HepG2 (cell line): ENCODE results near the gene MCF2L. TPM values are rescaled to one million over a fixed set of nuclear protein-coding genes. Genes with fewer than 3 reads are reported as not detected.

ENCODE experiments used
- ATAC-seq: fragments of 200-7000 bp; cut with Tn5 transposase; 3 replicates; pipeline ENCODE4 v1.9.1; 2020; ENCODE audit warnings: mild to moderate bottlenecking, moderate library complexity
- BruUV-seq: library from RNA; stranded (reverse); fragments of 400-500 nt; replicated peaks from 2 replicates; lab custom pipeline; 2021; lab: Mats Ljungman, UMichigan
- CTCF ChIA-PET: fragments of 300-600 bp; formaldehyde crosslinking; extraction: SDS; loops from one replicate; lab custom pipeline; 2021; ENCODE audit warnings: low total read pairs, inconsistent platforms, low intra/inter-chr PET ratio; lab: Yijun Ruan, JAX
- POLR2A ChIA-PET: fragments of 350-600 bp; sonication (Branson Sonifier 250); formaldehyde crosslinking; loops from one replicate; lab custom pipeline; 2020; ENCODE audit warnings: antibody characterized with exemption, inconsistent platforms; lab: Yijun Ruan, JAX
- DNase-seq: peaks from one replicate; pipeline ENCODE4 v3.0.0-alpha.2; 2015; ENCODE audit warnings: low spot score
- FAIRE-seq: peaks from 3 replicates; lab custom pipeline; 2011; peaks lifted over from hg19 to GRCh38; lab: Jason Lieb, UNC
- H2AFZ ChIP-seq: one replicate; pipeline ENCODE4 v1.6.1; 2011; ENCODE audit warnings: low read length, inconsistent platforms
- H3K27ac ChIP-seq: fragments of 300-600 bp; 3 replicates; pipeline ENCODE4 v1.8.0; 2011; ENCODE audit warnings: mixed run types, mild to moderate bottlenecking, mixed read lengths, low read length, inconsistent platforms; ENCODE audit not compliant: insufficient read depth; ENCODE audit errors: extremely low read length
- H3K27me3 ChIP-seq, 2 experiments: fragments of 200-600 bp in 1 of 2; 2 replicates in 1 of 2; 3 replicates in 1 of 2; pipeline versions ENCODE4 v1.6.0 to v1.8.0; 2011; ENCODE audit warnings: low read length in 2 of 2, mild to moderate bottlenecking in 2 of 2, moderate library complexity in 2 of 2, inconsistent platforms in 1 of 2; ENCODE audit not compliant: insufficient read depth in 2 of 2, control insufficient read depth in 1 of 2
- H3K36me3 ChIP-seq, 2 experiments: fragments of 200-600 bp in 1 of 2; replicated peaks in 1 of 2; 2 replicates in 1 of 2; 3 replicates in 1 of 2; pipeline versions ENCODE4 v1.5.1 to v1.8.0; 2011; ENCODE audit warnings: low read length in 2 of 2, inconsistent platforms in 1 of 2; ENCODE audit not compliant: insufficient read depth in 2 of 2, control insufficient read depth in 1 of 2
- H3K4me1 ChIP-seq: 2 replicates; pipeline ENCODE4 v1.5.1; 2012; ENCODE audit warnings: low read length, inconsistent platforms; ENCODE audit not compliant: insufficient read depth
- H3K4me2 ChIP-seq: 2 replicates; pipeline ENCODE4 v1.6.0; 2011; ENCODE audit warnings: low read depth, low read length, inconsistent platforms
- H3K4me3 ChIP-seq, 3 experiments: fragments of 200-600 bp in 1 of 3; sonication (generic), shearing (Covaris generic) in 1 of 3; replicated peaks in 1 of 3; 2 replicates each; pipeline ENCODE4 v1.5.1; 2011 to 2016; ENCODE audit warnings: low read length in 3 of 3, inconsistent platforms in 2 of 3, low read depth in 2 of 3, mild to moderate bottlenecking in 2 of 3, control low read depth in 1 of 3, mixed read lengths in 1 of 3; ENCODE audit not compliant: insufficient read depth in 1 of 3
- H3K79me2 ChIP-seq: one replicate; pipeline ENCODE4 v1.6.1; 2011; ENCODE audit warnings: low read length, inconsistent platforms; ENCODE audit not compliant: insufficient read depth
- H3K9ac ChIP-seq: 2 replicates; pipeline ENCODE4 v1.6.0; 2011; ENCODE audit warnings: mild to moderate bottlenecking, low read depth, low read length, inconsistent platforms; ENCODE audit not compliant: insufficient read depth
- H3K9me3 ChIP-seq: 2 replicates; pipeline ENCODE4 v1.5.1; 2012; ENCODE audit warnings: mild to moderate bottlenecking, low read length
- H4K20me1 ChIP-seq: 2 replicates; pipeline ENCODE4 v1.6.0; 2011; ENCODE audit warnings: inconsistent platforms, mild to moderate bottlenecking, low read length, moderate library complexity; ENCODE audit not compliant: insufficient read depth
- CBX1 ChIP-seq: IDR thresholded peaks from one replicate; pipeline ENCODE4 v1.6.1; 2016; ENCODE audit warnings: antibody characterized with exemption, low read depth
- DNMT1 ChIP-seq: sonication (generic); formaldehyde crosslinking; IDR thresholded peaks from 2 replicates; pipeline ENCODE4 v1.5.1; 2020; ENCODE audit warnings: mild to moderate bottlenecking, missing genetic modification reagents
- HCFC1 ChIP-seq: fragments of 150-350 bp; IDR thresholded peaks from 2 replicates; pipeline ENCODE4 v1.6.1; 2014; ENCODE audit warnings: low read depth, low read length
- KMT2B ChIP-seq: IDR thresholded peaks from 2 replicates; pipeline ENCODE4 v1.6.1; 2016; ENCODE audit warnings: missing genetic modification reagents, missing compliant biosample characterization
- POGZ ChIP-seq: sonication (generic); formaldehyde crosslinking; IDR thresholded peaks from 2 replicates; pipeline ENCODE4 v1.4.0; 2020; ENCODE audit warnings: mild to moderate bottlenecking, missing genetic modification reagents
- SP1 ChIP-seq, 2 experiments: fragments of 450-650 bp in 1 of 2; sonication (generic) in 1 of 2; formaldehyde crosslinking in 1 of 2; IDR thresholded peaks; 2 replicates each; pipeline versions ENCODE4 v1.4.0 to v1.6.1; 2016 to 2020; ENCODE audit warnings: missing genetic modification reagents in 1 of 2
- SRY ChIP-seq: sonication (generic); formaldehyde crosslinking; IDR thresholded peaks from 2 replicates; pipeline ENCODE4 v1.8.0; 2022; ENCODE audit warnings: mild to moderate bottlenecking, missing genetic modification reagents
- ZFP37 ChIP-seq: sonication (generic); formaldehyde crosslinking; IDR thresholded peaks from 2 replicates; pipeline ENCODE4 v1.4.0; 2020; ENCODE audit warnings: missing genetic modification reagents, borderline replicate concordance
- ZNF326 ChIP-seq: sonication (generic); formaldehyde crosslinking; IDR thresholded peaks from 2 replicates; pipeline ENCODE4 v1.4.0; 2020; ENCODE audit warnings: missing genetic modification reagents, borderline replicate concordance
- ZNF335 ChIP-seq: sonication (generic); formaldehyde crosslinking; IDR thresholded peaks from 2 replicates; pipeline ENCODE4 v1.4.0; 2020; ENCODE audit warnings: missing genetic modification reagents
- WGBS: methylation state at CpG from one replicate; pipeline ENCODE4 v1.1.6; 2017; ENCODE audit warnings: low lambda C conversion rate; 5-methylcytosine and 5-hydroxymethylcytosine counted together
- in situ Hi-C: cut with HindIII; loops from 2 replicates; pipeline ENCODE4 v1.10.0; 2017; ENCODE audit warnings: low pct_unique_long_range_greater_than_20kb; ENCODE audit not compliant: extremely low pct_ligation_motif_present
- intact Hi-C: fragments of 100-400 bp; cut with micrococcal nuclease; formaldehyde crosslinking; loops from one replicate; pipeline ENCODE4 v1.10.0; 2022; ENCODE audit not compliant: unreplicated experiment
- polyA plus RNA-seq, 8 experiments: library from polyadenylated mRNA; depleted of rRNA in 3 of 8; stranded (reverse) in 7 of 8; unstranded in 1 of 8; fragments of >200 nt; fragmentation: Illumina TruSeq in 4 of 8; extraction: Trizol in 4 of 8; gene quantifications; 2 replicates each; pipeline versions ENCODE4 v1.2.1 to v1.2.3, GENCODE V29; 2011 to 2016; ENCODE audit warnings: low read depth in 4 of 8, missing spikeins in 1 of 8, mixed read lengths in 1 of 8; ENCODE audit not compliant: insufficient read depth in 1 of 8
- total RNA-seq, 5 experiments: library from RNA; depleted of rRNA; stranded (reverse); fragments of >200 nt; fragmentation: Illumina TruSeq; extraction: Trizol; gene quantifications; 2 replicates each; pipeline ENCODE4 v1.2.3, GENCODE V29; 2016; ENCODE audit warnings: low read depth in 1 of 5
- TF ChIP-seq, protein P1 (sequence below): sonication (generic); formaldehyde crosslinking; IDR thresholded peaks from 2 replicates; pipeline ENCODE4 v1.8.0; 2022; ENCODE audit warnings: mild to moderate bottlenecking, missing genetic modification reagents, moderate library complexity
- TF ChIP-seq, protein P2 (sequence below): sonication (generic); formaldehyde crosslinking; IDR thresholded peaks from 2 replicates; pipeline ENCODE4 v1.8.1; 2023; ENCODE audit warnings: mild to moderate bottlenecking, inconsistent platforms, moderate library complexity, missing genetic modification reagents, borderline replicate concordance
- TF ChIP-seq, protein P3 (sequence below): sonication (generic); formaldehyde crosslinking; conservative IDR thresholded peaks from 2 replicates; pipeline ENCODE4 v1.8.0; 2022; ENCODE audit warnings: missing genetic modification reagents

Gene MCF2L
- total and polyA plus RNA-seq, 2 of the 13 experiments (the other 11 are each of a cell fraction or from before 2014, with no cell fraction given) = 19.4 to 28.4 TPM

DNA sequence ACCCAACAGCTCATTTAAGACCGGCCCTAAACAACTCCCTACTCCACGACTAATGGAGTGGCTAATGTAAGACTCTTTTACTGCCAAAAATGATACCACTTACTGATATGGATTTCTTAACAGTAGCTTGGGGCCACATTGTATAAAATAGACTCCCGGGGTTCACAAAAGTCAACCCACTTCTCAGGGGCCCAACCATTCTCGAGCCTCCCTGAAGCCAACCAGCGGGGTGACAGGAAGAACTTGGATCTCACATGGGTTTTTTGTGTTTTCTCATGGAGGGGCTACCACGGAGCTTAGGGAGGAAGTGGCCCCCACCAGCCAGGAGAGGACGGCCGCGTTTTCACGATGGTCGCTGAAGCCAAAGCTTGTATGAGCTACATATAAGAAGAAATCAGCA, 8.1 kb downstream of the MCF2L start:
- intact Hi-C loops (no loop called here), in situ Hi-C loops (no loop called here)
- TF ChIP-seq SP1 (IDR thresholded peaks at IDR 0.05) (no peak), SP1 (CRISPR knock-in tag; IDR thresholded peaks at IDR 0.05) (no peak), ZNF335 (no peak), SRY (CRISPR knock-in tag) (no peak), DNMT1 (CRISPR knock-in tag) (no peak), KMT2B (no peak)
- TF ChIP-seq, protein P1, sequence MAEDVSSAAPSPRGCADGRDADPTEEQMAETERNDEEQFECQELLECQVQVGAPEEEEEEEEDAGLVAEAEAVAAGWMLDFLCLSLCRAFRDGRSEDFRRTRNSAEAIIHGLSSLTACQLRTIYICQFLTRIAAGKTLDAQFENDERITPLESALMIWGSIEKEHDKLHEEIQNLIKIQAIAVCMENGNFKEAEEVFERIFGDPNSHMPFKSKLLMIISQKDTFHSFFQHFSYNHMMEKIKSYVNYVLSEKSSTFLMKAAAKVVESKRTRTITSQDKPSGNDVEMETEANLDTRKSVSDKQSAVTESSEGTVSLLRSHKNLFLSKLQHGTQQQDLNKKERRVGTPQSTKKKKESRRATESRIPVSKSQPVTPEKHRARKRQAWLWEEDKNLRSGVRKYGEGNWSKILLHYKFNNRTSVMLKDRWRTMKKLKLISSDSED = no peak
- H3K4me1 ChIP-seq = 0 out of 2 replicates have a peak, but pooled peaks cover 2% of the 10 kb centered on the region
- 94% methylated on average over 11 of the region's 11 CpGs for WGBS
- no peaks in the 10 kb centered on the region for H4K20me1 ChIP-seq
- H3K9me3 ChIP-seq = no peaks in the 10 kb centered on the region
- H3K9ac ChIP-seq = no peak overlapping the region
- H3K36me3 ChIP-seq = peaks cover 3 to 9% of the 10 kb centered on the region in 2 experiments; a peak in 3 of 5 replicates
- no peak overlapping the region for H3K4me3 ChIP-seq
- ATAC-seq (no peak), FAIRE-seq (no peak), DNase-seq (no peak)
- no peak overlapping the region for H3K4me2 ChIP-seq
- no peak overlapping the region for H3K27ac ChIP-seq
- BruUV-seq = no TSS peak
- CTCF ChIA-PET = no interaction called here
- no peak overlapping the region for H2AFZ ChIP-seq
- no peaks in the 10 kb centered on the region for H3K27me3 ChIP-seq
- POLR2A ChIA-PET = no interaction called here
- peaks cover 5% of the 10 kb centered on the region for H3K79me2 ChIP-seq

DNA sequence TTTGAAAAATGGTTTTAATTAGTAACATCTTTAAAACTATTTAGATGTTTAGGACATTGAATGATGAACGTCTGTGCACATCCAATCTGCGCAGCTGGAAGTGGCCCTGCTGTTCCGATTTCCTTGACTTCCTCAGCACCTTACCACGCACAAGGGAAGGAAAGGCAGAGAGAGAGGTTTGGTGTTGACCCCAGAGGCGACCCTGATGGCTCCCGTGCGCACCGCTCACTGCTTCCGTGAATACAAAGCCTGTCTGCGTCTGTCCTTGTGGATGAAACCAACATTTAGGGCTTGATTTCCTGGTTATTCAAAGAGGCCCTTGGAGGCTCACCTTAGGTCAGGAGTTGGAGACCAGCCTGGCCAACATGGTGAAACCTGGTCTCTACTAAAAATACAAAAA, 8.5 kb downstream of the MCF2L start:
- POLR2A ChIA-PET = no interaction called here
- H3K36me3 ChIP-seq = peaks cover 3 to 9% of the 10 kb centered on the region in 2 experiments; a peak in 3 of 5 replicates
- no peak overlapping the region for H3K27ac ChIP-seq
- no peak for DNase-seq
- FAIRE-seq = no peak
- H3K27me3 ChIP-seq = no peaks in the 10 kb centered on the region
- no peak overlapping the region for H3K4me2 ChIP-seq
- in situ Hi-C loops = no loop called here
- intact Hi-C loops = no loop called here
- no TSS peak for BruUV-seq
- H3K9me3 ChIP-seq = no peaks in the 10 kb centered on the region
- CTCF ChIA-PET = no interaction called here
- no peak overlapping the region for H3K9ac ChIP-seq
- 97% methylated on average over 10 of the region's 10 CpGs for WGBS
- no peak overlapping the region for H3K4me3 ChIP-seq
- H3K79me2 ChIP-seq = peaks cover under 1% of the 10 kb centered on the region
- no peaks in the 10 kb centered on the region for H3K4me1 ChIP-seq
- H4K20me1 ChIP-seq = no peaks in the 10 kb centered on the region
- ATAC-seq = no peak
- H2AFZ ChIP-seq = no peak overlapping the region
- no peak for TF ChIP-seq SP1 (IDR thresholded peaks at IDR 0.05)
- no peak for TF ChIP-seq SP1 (CRISPR knock-in tag; IDR thresholded peaks at IDR 0.05)
- no peak for TF ChIP-seq CBX1
- TF ChIP-seq ZFP37 = no peak
- no peak for TF ChIP-seq ZNF326 (CRISPR knock-in tag)
- TF ChIP-seq, protein P2, sequence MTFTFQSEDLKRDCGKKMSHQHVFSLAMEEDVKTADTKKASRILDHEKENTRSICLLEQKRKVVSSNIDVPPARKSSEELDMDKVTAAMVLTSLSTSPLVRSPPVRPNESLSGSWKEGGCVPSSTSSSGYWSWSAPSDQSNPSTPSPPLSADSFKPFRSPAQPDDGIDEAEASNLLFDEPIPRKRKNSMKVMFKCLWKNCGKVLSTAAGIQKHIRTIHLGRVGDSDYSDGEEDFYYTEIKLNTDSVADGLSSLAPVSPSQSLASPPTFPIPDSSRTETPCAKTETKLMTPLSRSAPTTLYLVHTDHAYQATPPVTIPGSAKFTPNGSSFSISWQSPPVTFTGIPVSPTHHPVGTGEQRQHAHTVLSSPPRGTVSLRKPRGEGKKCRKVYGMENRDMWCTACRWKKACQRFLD = no peak
- TF ChIP-seq HCFC1 = no peak
- no peak for TF ChIP-seq POGZ (CRISPR knock-in tag)
- TF ChIP-seq, protein P3, sequence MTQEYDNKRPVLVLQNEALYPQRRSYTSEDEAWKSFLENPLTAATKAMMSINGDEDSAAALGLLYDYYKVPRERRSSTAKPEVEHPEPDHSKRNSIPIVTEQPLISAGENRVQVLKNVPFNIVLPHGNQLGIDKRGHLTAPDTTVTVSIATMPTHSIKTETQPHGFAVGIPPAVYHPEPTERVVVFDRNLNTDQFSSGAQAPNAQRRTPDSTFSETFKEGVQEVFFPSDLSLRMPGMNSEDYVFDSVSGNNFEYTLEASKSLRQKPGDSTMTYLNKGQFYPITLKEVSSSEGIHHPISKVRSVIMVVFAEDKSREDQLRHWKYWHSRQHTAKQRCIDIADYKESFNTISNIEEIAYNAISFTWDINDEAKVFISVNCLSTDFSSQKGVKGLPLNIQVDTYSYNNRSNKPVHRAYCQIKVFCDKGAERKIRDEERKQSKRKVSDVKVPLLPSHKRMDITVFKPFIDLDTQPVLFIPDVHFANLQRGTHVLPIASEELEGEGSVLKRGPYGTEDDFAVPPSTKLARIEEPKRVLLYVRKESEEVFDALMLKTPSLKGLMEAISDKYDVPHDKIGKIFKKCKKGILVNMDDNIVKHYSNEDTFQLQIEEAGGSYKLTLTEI = no peak
